Measurements from ENCODE around the gene RIOK3.

The RIOK3 gene, protein sequence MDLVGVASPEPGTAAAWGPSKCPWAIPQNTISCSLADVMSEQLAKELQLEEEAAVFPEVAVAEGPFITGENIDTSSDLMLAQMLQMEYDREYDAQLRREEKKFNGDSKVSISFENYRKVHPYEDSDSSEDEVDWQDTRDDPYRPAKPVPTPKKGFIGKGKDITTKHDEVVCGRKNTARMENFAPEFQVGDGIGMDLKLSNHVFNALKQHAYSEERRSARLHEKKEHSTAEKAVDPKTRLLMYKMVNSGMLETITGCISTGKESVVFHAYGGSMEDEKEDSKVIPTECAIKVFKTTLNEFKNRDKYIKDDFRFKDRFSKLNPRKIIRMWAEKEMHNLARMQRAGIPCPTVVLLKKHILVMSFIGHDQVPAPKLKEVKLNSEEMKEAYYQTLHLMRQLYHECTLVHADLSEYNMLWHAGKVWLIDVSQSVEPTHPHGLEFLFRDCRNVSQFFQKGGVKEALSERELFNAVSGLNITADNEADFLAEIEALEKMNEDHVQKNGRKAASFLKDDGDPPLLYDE

DNA sequence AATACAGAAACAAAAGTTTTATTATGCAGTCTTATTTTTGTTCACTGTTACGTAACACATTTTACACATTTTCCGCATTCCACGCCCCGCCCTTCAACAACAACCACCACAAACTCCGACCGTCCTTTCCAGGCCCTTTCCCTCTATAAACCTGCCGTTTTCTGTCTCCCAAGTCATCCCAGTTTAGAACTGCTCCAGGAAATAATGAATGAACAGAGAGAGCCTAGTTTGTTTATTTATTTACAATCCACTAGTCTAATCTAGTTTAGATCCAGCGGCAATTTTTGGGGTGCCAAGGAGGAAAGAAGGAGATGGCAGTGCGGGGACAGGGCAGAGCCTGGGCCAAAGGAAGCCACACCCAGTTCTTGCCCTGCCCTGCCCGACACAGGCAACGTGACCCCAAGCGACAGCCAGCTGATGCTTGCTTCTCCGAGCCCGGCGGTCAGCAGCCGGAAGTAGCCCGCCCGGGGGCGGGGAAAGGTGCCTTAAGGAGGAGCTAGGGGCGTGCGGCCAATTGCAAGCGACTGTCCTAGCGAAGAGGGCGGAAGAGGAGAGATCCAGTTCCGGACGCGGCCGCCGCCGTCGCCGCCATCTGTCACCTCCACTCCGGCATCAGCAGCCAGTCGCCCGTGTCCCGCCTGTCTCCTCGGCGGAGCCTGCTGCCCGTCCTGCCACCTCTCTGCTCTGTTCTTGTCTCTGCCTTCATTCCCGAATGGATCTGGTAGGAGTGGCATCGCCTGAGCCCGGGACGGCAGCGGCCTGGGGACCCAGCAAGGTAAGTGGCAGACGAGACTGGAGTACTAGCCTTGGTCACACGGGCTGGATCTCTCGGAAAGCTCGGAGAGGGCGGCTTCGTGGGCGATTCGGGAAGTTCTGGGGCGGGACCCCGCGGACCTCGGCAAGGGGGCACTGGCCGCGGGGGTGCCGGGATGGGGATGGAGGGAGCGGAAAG, at the start of gene RIOK3:
Gene RIOK3, plus strand, starts transcription at position 560 of the 952 bp plus-strand sequence. Its CDS starts 153 bp downstream, at position 713.
- Histone ChIP-seq H3K4me1 (ENCODE audit: control insufficient read depth, insufficient read depth, low read length) (peaks cover 7% of the 10 kb centered on the region), H3K9ac (ENCODE audit: low read length) (peak within 1 kb of the TSS; percentile 98), H3K4me3 (ENCODE audit: low read length) (peak within 1 kb of the TSS; percentile 99), H3K27me3 (ENCODE audit: control insufficient read depth, insufficient read depth, low read length) (no peaks in the 10 kb centered on the region), H3K36me3 (ENCODE audit: control insufficient read depth, insufficient read depth, low read length) (no peaks in the 10 kb centered on the region), H3K27ac (ENCODE audit: low read depth, low read length) (peak within 1 kb of the TSS; percentile 92)

DNA sequence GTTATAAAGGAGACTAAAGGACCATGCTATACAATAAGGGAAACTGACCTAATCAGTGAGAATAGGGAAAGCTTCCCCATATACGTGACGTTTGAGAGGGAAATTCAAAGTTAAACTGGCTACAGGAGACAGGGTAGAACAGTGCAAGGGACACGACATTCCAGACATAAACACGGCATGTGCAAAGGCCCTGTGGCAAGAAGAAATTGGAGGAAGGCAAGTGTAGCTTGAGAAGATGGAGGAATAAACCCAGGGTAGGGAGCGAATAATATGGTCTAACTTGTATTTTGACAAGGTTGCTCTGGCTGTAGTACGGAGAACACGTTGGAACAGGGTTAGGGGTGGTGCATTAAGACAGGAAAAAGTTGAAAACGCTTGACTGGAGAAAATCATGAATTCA, 49.8 kb upstream of the RIOK3 start:
- Histone ChIP-seq H3K27me3 (ENCODE audit: control insufficient read depth, insufficient read depth, low read length) (no peaks in the 10 kb centered on the region), H3K9ac (ENCODE audit: low read length) (no peak overlapping the region), H3K36me3 (ENCODE audit: control insufficient read depth, insufficient read depth, low read length) (no peaks in the 10 kb centered on the region), H3K27ac (ENCODE audit: low read depth, low read length) (no peak overlapping the region), H3K4me3 (ENCODE audit: low read length) (no peak overlapping the region), H3K4me1 (ENCODE audit: control insufficient read depth, insufficient read depth, low read length) (no peaks in the 10 kb centered on the region)

DNA sequence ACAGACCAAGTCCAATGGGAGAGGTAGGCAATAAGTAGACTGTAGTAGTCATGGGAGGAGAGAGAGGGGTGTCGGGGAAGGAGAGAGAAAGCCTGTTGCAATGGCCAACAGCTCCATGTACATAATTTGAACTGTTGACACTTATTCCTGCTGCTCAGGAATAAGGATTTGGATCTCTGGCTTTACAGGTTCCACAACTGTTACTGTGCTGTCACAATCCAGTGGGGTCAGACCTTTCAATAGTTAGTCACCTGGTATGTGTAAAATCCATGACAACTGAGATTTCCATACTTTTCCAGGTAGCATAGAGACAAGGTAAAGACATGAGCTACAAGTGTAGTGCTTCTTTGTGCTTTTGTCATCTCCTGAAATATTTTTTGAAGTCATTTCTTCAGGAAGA, 47.5 kb upstream of the RIOK3 start:
- no peak overlapping the region for H3K4me3 ChIP-seq (ENCODE audit: low read length)
- no peaks in the 10 kb centered on the region for H3K27me3 ChIP-seq (ENCODE audit: control insufficient read depth, insufficient read depth, low read length)
- no peaks in the 10 kb centered on the region for H3K4me1 ChIP-seq (ENCODE audit: control insufficient read depth, insufficient read depth, low read length)
- H3K36me3 ChIP-seq (ENCODE audit: control insufficient read depth, insufficient read depth, low read length): no peaks in the 10 kb centered on the region
- no peak overlapping the region for H3K9ac ChIP-seq (ENCODE audit: low read length)
- no peak overlapping the region for H3K27ac ChIP-seq (ENCODE audit: low read depth, low read length)

DNA sequence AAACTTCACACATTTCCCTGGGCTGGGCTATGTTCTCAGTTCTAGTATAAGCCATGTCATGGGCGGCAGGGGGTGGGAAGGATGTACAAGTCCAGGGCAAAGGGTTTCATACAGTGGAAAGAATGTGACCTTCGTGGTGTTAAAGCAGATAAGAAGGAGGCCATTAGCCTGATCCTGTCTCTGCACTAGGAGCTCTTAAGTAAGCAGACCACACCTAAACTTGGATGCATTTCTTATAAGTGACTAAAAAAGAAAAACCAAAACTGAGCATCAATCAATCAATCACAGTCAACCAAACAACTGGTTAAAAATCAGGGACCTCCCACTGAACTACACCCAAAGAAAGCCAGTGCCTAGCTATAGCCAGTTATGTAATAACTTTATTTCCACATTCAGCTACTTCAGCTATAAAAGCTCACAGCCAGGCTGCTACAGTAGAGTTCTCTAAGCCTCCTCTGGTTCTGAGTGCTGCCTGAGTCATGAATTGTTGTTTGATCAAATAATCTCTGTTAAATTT, 46.8 kb upstream of the RIOK3 start:
- Histone ChIP-seq H3K27me3 (ENCODE audit: control insufficient read depth, insufficient read depth, low read length) (no peaks in the 10 kb centered on the region), H3K36me3 (ENCODE audit: control insufficient read depth, insufficient read depth, low read length) (no peaks in the 10 kb centered on the region), H3K9ac (ENCODE audit: low read length) (no peak overlapping the region), H3K4me1 (ENCODE audit: control insufficient read depth, insufficient read depth, low read length) (no peaks in the 10 kb centered on the region), H3K4me3 (ENCODE audit: low read length) (no peak overlapping the region), H3K27ac (ENCODE audit: low read depth, low read length) (no peak overlapping the region)

DNA sequence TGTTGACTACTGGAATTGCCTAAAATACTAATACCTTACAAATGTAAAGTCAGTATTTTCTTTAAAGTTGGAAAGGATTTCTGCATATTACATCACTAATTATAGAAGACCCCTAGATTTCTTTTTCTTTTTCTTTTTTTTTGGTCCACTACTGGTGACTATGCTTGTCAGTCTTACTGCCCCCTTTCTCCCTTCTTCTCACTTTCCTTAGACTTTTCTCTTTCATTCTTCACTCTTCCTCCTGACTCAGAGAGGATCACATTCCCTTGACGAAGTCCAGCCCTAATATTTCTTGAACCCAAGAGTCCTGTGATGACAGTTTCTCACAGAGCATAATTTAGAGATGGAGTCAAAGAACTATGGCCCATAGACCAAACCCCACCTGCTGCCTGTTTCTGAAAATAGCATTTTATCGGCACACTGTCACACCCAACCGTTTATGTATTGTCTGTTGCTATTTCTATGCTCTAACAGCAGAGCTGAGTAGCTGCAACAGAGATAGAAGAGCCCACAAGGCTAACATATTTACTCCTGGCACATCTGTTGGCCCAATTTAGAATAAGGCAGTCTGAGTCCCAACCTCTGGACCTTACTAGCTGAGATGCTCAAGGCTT, 40.6 kb upstream of the RIOK3 start:
- no peak overlapping the region for H3K4me3 ChIP-seq (ENCODE audit: low read length)
- H3K27ac ChIP-seq (ENCODE audit: low read depth, low read length): no peak overlapping the region
- H3K9ac ChIP-seq (ENCODE audit: low read length): no peak overlapping the region
- no peaks in the 10 kb centered on the region for H3K36me3 ChIP-seq (ENCODE audit: control insufficient read depth, insufficient read depth, low read length)
- H3K4me1 ChIP-seq (ENCODE audit: control insufficient read depth, insufficient read depth, low read length): no peaks in the 10 kb centered on the region
- no peaks in the 10 kb centered on the region for H3K27me3 ChIP-seq (ENCODE audit: control insufficient read depth, insufficient read depth, low read length)

DNA sequence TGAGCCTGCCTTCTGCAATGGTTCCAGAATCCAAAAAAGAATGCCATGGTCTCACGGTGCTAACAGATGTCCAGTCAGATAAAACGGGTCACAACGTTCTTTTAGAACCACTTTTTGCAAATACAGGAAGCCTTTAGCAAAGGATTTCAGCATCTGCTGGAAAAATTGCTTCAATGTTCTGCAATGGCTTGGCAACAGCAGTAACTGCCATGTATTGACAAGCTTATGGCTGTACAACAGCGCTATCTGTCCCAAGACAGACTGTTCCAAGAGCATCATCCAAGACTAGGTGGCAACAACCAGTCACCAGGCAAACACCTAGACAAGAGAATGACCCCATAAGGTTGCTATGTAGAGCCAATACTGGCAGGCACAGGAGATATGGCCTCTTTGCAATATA, 37.6 kb upstream of the RIOK3 start:
- Histone ChIP-seq H3K27ac (ENCODE audit: low read depth, low read length) (no peak overlapping the region), H3K4me3 (ENCODE audit: low read length) (no peak overlapping the region), H3K4me1 (ENCODE audit: control insufficient read depth, insufficient read depth, low read length) (no peaks in the 10 kb centered on the region), H3K36me3 (ENCODE audit: control insufficient read depth, insufficient read depth, low read length) (no peaks in the 10 kb centered on the region), H3K27me3 (ENCODE audit: control insufficient read depth, insufficient read depth, low read length) (no peaks in the 10 kb centered on the region), H3K9ac (ENCODE audit: low read length) (no peak overlapping the region)

DNA sequence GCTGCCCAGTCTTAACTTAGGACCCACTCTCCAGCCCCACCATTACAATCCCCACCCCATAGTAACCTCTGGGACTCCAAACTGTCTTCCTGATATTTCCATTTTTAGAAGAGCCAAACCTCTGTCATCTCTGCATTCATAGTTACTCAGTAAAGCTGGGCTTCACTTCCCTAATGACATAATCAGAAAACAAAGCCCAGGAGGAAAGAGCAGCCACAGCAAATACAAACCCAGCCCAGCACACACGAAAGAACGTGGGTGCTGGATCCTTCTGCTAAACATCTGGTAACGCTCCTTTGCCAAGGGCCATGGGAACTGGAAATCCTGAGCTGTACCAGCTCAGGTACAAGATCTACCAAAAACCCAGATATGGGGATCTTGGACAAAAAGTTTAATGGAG, 36.8 kb upstream of the RIOK3 start:
- Histone ChIP-seq H3K27me3 (ENCODE audit: control insufficient read depth, insufficient read depth, low read length) (no peaks in the 10 kb centered on the region), H3K4me1 (ENCODE audit: control insufficient read depth, insufficient read depth, low read length) (no peaks in the 10 kb centered on the region), H3K27ac (ENCODE audit: low read depth, low read length) (no peak overlapping the region), H3K36me3 (ENCODE audit: control insufficient read depth, insufficient read depth, low read length) (no peaks in the 10 kb centered on the region), H3K9ac (ENCODE audit: low read length) (no peak overlapping the region), H3K4me3 (ENCODE audit: low read length) (no peak overlapping the region)

DNA sequence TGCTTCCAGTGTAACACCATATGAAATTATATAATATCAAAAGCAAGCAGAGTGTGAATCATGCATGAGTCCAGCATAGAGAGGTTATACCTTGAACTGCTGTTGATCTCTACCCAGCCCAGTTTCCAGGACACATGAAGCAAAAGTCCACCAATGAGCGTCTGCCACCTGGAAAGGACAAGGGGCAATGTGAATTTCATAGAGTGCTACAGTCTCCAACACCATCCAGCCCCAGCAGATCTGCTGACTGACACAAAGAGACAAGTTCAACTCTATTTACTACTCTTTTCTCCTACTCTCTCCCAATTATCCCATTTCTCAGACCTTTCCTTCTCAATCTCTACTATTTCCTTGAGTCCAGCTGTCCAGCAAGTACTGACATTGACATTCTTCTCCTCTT, 31.8 kb upstream of the RIOK3 start:
- no peaks in the 10 kb centered on the region for H3K27me3 ChIP-seq (ENCODE audit: control insufficient read depth, insufficient read depth, low read length)
- H3K4me1 ChIP-seq (ENCODE audit: control insufficient read depth, insufficient read depth, low read length): no peaks in the 10 kb centered on the region
- H3K36me3 ChIP-seq (ENCODE audit: control insufficient read depth, insufficient read depth, low read length): no peaks in the 10 kb centered on the region
- H3K9ac ChIP-seq (ENCODE audit: low read length): no peak overlapping the region
- H3K4me3 ChIP-seq (ENCODE audit: low read length): no peak overlapping the region
- H3K27ac ChIP-seq (ENCODE audit: low read depth, low read length): no peak overlapping the region

DNA sequence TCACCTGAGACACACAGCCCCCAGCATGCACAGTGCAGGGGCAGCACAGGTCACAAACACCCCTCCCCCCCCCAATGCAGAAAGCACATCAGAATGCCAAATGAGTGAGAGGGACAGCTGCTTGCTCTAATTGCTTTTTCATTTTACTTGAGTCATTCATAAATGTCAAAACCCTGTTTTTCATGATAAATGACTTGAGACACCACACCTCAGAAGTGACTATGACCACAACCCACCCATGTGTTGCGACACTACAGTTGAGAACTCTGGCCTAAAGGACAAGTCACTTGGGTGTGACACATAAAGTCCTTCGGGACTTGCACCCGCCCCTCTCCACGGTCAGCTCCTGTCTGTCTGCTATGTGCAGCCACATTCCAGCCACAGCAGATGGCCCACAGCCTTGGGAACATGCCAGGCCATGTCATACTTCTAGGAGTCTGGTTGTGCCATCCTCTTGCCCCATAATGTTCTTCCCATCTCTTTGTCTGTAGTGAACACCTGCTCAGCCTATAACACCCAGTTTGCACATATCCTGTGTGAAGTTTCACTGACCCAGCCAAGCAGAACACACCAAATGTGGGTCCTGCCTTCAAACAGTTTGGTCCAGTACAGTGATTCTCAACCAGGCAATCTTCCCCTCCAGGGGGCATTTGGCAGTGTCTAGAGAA, 30.2 kb upstream of the RIOK3 start:
- H3K27me3 ChIP-seq (ENCODE audit: control insufficient read depth, insufficient read depth, low read length): no peaks in the 10 kb centered on the region
- no peaks in the 10 kb centered on the region for H3K4me1 ChIP-seq (ENCODE audit: control insufficient read depth, insufficient read depth, low read length)
- H3K27ac ChIP-seq (ENCODE audit: low read depth, low read length): no peak overlapping the region
- no peak overlapping the region for H3K9ac ChIP-seq (ENCODE audit: low read length)
- no peak overlapping the region for H3K4me3 ChIP-seq (ENCODE audit: low read length)
- H3K36me3 ChIP-seq (ENCODE audit: control insufficient read depth, insufficient read depth, low read length): no peaks in the 10 kb centered on the region

DNA sequence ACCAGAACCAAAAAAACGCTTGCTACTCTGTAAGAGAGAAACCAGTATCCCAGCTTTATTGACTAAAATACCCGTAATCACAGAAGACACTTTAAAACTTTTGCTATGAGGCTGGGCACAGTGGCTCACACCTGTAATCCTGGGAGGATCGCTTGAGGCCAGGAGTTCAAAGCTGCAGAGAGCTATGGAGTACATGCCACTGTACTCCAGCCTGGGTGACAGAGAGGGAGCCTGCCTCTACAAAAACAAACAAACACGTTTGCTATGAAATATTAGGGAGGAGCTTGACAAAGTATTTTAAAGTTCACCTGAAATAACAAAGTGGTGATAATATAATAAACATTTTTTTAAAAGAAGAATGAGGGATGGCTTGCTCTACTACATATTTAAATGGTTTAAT, 28.5 kb upstream of the RIOK3 start:
- Histone ChIP-seq H3K4me1 (ENCODE audit: control insufficient read depth, insufficient read depth, low read length) (no peaks in the 10 kb centered on the region), H3K36me3 (ENCODE audit: control insufficient read depth, insufficient read depth, low read length) (no peaks in the 10 kb centered on the region), H3K4me3 (ENCODE audit: low read length) (no peak overlapping the region), H3K27ac (ENCODE audit: low read depth, low read length) (no peak overlapping the region), H3K9ac (ENCODE audit: low read length) (no peak overlapping the region), H3K27me3 (ENCODE audit: control insufficient read depth, insufficient read depth, low read length) (no peaks in the 10 kb centered on the region)

DNA sequence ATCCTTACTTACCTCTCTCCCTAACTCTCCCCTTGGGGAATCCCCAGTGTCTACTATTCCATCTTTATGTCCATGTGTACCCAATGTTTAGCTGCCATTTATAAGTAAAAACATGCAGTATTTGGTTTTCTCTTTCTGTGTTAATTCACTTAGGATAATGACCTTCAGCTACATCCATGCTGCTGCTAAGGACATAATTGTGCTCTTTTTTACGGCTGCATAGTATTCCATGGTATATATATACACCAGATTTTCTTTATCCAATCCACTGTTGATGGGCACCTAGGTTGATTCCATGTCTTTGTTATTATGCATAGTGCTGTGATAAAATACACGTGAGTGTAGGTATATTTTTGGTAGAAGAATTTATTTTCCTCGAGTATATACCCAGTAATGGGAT, 24.3 kb upstream of the RIOK3 start:
- Histone ChIP-seq H3K4me3 (ENCODE audit: low read length) (no peak overlapping the region), H3K4me1 (ENCODE audit: control insufficient read depth, insufficient read depth, low read length) (no peaks in the 10 kb centered on the region), H3K9ac (ENCODE audit: low read length) (no peak overlapping the region), H3K27me3 (ENCODE audit: control insufficient read depth, insufficient read depth, low read length) (no peaks in the 10 kb centered on the region), H3K27ac (ENCODE audit: low read depth, low read length) (no peak overlapping the region), H3K36me3 (ENCODE audit: control insufficient read depth, insufficient read depth, low read length) (no peaks in the 10 kb centered on the region)
